GM10847 (cell line): Measurements from ENCODE around the gene SSH3.

Experiments
- POLR2A ChIP-seq: IDR thresholded peaks from 2 replicates; pipeline ENCODE4 v1.6.1; 2011; ENCODE audit not compliant: insufficient read length; ENCODE audit errors: extremely low read depth

The SSH3 gene

DNA sequence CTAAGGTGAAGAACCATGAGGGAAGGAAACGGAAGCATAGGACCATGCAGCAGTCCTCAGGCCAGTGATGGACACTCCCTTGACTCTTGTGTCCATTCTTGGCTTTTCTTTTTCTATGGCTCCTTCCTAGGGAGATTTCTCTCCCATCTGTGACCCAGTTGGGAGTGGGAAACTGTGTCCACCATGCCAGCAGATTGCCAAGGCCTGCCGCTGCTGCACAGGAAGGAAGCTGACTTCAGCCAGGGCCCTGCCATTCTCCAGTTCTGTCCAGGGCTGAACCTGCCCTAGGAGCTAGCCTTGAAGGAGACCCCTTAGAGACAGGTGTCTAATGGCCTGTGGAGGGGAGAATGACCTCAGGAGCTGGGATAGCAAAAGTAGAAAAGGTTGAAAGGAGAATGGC, 17.4 kb downstream of the SSH3 start:
- no peak for TF ChIP-seq POLR2A

DNA sequence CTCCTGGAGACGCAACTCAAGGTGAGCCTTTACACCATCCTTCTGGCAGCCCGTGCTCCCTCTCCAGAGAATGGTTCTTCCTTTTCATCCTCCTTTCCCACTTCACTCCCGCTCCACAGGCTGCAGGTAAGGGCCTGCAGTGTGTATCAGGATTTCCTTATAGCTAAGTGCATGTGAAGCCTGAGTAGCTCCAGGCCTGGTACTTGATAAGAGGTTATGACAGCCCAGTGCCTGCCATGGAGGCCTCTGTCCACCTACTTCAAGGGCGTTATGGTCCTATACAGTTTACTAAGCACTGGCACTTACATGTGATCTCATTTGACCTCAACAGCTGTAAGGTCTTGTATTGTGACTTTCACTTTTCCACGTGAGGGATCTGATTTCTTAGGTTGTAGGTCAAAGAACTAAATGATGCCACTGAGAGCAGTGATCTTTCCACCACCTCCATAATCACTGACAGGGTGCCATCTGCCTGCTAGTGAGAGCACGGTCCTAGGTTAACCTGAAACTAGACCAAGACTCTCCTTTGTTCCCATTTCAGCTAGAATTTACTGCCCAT, 18.1 kb downstream of the SSH3 start:
- TF ChIP-seq POLR2A: no peak

- TF ChIP-seq POLR2A: no peak
Measured at GRCh38 chr11:67322049-67322448, 18.7 kb downstream of the SSH3 start.

DNA sequence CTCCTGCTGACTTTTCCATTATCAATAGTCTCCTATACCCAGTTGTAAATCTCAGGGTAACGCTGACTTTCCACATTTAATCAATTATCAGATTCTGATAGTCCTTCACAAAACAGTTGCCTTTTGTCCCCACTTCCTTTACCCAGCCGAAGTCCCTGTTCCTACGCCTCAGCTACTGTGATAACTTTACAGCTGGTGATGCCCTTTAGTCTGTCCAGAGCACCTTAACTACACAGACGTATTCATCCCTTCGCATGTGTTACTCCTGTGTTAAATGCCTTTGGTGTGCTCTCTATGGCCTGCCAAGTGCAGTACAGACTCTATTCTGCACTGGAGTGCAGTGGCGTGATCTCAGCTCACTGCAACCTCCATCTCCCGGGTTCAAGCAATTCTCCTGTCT, 20.2 kb downstream of the SSH3 start:
- TF ChIP-seq POLR2A: no peak

DNA sequence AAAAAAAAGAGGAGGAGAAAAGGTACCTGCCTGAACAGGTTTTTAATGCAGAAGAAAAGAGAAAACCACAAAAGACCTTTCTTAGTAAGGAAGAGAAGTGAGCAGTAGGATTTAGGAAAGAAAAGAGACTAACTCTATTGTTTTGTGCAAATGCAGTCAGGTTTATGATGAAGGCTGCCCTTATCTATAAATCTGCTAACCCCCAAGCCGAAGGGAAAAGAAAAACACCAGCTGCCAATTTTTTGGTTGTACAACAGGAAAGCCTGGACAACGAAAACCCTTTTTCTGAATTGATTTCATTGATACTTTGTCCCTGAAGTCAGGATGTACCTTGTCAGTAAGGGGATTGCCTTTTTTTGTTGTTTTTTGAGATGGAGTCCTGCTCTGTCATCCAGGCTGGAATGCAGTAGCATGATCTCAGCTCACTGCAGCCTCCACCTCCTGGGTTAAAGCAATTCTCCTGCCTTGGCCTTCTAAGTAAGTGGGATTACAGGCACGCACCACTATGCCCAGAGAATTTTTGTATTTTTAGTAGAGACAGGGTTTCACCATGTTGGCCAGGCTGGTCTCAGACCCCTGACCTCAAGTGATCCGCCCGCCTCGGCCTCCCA, 28.9 kb downstream of the SSH3 start:
- TF ChIP-seq POLR2A: no peak

GRCh38 chr11:67337257-67337656, 33.9 kb downstream of the SSH3 start:
- no peak for TF ChIP-seq POLR2A

GRCh38 chr11:67344264-67344663, 40.9 kb downstream of the SSH3 start:
- TF ChIP-seq POLR2A: no peak

DNA sequence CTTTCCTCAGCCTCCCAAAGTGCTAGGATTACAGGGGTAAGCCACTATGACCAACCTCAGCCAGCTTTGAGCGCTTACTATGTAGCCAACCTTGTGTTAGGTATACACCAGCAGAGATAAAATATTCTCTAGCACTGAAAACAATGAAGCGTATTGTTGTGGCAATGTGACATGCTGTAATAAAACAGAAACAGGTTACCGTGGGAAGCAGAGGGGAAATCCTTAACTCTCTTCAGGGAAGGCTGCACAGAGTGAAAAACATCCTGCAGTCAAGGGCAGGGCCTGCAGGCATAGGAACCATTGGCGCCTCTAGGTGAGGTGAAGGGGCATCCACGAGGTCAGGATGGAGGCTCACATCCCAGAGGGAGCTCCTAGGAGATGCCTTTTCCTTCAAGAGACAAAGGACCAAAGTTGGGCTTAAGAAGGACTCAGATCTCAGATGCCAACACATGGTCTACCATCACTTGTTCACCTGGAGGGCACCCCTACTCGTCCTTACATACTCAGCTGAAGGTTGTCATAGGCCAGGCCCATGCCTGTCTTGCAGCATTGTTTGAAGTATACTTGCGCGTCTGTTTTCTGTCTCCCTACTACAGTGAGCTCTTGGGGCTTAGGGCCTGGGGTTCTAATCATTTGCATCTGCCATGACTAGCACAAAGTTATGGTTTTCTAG, 42.1 kb downstream of the SSH3 start:
- no peak for TF ChIP-seq POLR2A

- no peak for TF ChIP-seq POLR2A
Measured at GRCh38 chr11:67345920-67346819, 42.8 kb downstream of the SSH3 start.

GRCh38 chr11:67347964-67348749, 44.8 kb downstream of the SSH3 start:
- TF ChIP-seq POLR2A: no peak

DNA sequence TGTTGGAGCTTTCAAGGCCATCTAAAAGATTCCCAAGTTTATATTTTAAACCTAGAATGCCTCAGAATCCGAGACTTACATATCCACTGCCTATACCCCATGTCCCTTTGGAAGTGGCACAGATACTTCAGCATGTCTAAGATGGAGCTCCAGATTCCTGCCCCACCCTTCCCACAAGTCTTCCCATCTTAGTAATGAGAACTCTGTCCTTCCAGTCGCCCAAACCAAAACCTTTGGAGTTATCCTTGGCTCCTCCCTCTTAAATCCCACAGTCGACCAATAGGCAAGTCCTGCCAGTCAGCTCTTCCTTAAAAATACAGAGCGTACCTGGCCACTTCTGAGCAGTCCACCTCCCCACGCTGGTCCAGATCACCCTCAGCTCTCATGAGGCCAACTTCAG, 45.7 kb downstream of the SSH3 start:
- TF ChIP-seq POLR2A: no peak

- TF ChIP-seq POLR2A: no peak
Measured at GRCh38 chr11:67349457-67349856, 46.1 kb downstream of the SSH3 start.

DNA sequence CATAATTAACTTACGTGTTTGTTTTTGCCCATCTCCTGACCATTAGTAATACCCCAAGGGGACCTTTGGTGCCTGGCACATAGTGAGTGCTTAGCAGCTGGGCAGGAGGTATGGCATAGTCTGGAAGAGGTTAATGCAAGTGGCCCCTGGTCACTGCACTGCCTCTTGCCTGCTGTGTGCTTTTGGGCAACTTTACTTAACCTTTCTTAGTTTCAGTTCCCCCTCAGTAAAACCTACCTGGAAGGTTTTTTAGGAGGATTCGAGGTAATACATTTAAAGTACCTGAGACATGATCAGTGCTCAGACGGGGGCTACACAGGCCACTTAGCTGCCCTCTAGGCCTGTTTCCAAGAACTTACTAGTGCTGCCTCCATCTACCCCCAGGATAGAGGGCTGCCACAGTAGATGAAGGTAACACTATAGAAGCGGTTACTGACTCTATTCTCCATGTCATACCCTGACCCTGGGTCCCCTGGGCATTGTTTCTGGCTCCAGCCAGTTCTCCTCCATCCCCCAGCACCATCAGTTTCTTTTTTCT, 46.7 kb downstream of the SSH3 start:
- no peak for TF ChIP-seq POLR2A

GRCh38 chr11:67351275-67352005, 48.1 kb downstream of the SSH3 start:
- TF ChIP-seq POLR2A: no peak

GRCh38 chr11:67352546-67353316, 49.4 kb downstream of the SSH3 start:
- no peak for TF ChIP-seq POLR2A
